DOHH2 (cell line): ENCODE data around the gene PRXL2A.

Experiments used
- EZH2phosphoT487 ChIP-seq: fragments of 200-600 bp; sonication (generic); IDR thresholded peaks from 2 replicates; pipeline ENCODE4 v1.6.1; 2017; ENCODE audit warnings: borderline replicate concordance, mild to moderate bottlenecking, antibody characterized with exemption, low read length, moderate library complexity, mixed read lengths
- TF ChIP-seq, protein P1 (sequence below): fragments of 200-600 bp; sonication (generic); IDR thresholded peaks from one replicate; pipeline ENCODE4 v1.5.1; 2014; ENCODE audit warnings: antibody characterized with exemption, mild to moderate bottlenecking, low read depth, low read length; ENCODE audit not compliant: poor library complexity, severe bottlenecking

DNA sequence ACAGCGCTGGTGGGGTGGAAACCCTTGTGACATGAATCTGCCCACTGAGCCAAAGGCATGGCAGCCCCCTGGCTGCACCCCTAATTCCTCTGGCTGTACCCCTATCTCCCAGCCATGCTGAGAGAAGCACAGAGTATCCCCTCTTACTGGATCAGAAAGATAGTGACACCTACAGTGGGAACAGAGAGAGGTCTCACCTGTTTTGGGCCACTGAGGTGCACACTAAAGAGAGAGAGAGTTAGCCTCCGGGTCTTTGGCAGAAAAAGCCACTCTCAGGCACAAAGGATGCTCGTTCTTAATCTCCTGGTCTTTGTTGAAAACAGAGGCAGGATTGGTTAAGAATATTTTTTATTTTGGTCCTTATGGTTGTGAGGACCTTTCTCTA is 57.1 kb downstream of the PRXL2A start:
- TF ChIP-seq, protein P1, sequence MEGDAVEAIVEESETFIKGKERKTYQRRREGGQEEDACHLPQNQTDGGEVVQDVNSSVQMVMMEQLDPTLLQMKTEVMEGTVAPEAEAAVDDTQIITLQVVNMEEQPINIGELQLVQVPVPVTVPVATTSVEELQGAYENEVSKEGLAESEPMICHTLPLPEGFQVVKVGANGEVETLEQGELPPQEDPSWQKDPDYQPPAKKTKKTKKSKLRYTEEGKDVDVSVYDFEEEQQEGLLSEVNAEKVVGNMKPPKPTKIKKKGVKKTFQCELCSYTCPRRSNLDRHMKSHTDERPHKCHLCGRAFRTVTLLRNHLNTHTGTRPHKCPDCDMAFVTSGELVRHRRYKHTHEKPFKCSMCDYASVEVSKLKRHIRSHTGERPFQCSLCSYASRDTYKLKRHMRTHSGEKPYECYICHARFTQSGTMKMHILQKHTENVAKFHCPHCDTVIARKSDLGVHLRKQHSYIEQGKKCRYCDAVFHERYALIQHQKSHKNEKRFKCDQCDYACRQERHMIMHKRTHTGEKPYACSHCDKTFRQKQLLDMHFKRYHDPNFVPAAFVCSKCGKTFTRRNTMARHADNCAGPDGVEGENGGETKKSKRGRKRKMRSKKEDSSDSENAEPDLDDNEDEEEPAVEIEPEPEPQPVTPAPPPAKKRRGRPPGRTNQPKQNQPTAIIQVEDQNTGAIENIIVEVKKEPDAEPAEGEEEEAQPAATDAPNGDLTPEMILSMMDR = no peak
- TF ChIP-seq EZH2phosphoT487 = no peak
